Measurements from ENCODE around the gene PRDX3.
"Not testable (repeated sequence)": the region's sequence is repeated elsewhere in the genome, so short reads cannot be mapped to it uniquely, and the experiment has no call there.

The PRDX3 gene

DNA sequence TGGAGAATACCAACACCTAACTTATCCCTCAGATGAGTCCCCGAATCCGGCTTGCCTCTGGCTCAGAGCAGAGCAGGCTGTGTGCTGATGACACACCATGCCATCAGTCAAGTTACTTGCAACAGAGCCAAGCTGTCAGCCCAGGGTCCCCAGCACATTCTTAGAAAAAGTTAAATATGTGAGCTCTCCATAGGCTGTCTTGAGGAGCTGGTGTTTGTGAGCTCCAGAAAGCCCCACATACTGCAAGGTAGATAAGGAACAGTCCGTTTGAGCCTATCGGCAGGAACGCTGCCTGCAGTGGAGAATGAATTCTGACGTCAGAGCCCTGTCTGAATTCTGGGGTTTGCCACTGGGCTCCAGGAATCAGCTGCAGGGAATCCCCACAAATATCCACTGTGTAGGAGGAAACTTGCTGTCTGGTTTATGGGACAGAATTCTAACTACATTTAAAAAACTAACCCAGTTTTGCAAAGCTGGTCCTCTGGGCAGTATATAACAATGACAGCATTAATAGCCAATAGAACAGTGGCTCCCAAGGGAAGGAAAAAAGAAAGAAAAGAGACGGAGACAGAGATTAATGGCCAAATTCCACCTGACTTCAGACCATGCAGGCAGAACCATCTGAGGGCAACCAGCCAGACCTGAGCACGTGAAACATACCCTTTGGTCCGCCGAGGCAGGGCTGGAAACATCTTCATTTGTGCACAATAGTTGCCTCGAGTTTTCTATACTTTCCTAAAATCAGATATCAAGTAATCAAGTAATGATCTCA, 16.7 kb downstream of the PRDX3 start:
- no peak for DNase-seq

DNA sequence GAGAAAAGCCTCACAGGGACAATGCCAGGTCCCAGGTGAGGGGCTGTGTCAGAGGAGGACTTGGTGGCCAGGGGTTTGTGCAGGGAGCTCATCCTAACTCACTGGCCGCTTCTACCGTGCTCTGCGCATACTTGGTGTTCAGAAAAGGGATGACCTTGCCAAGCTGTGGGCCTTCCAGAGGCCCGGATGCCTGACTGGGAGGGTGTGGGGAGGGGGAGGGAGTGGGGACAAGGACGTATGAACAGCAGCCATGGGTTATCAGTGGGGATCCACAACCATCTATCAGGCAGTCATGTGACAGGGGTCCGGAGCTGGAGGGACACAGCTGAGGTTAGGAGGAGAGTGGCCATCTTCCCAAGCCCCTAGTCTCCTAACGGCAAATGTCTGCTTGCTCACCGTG, 19.3 kb downstream of the PRDX3 start:
- no peak for DNase-seq

DNA sequence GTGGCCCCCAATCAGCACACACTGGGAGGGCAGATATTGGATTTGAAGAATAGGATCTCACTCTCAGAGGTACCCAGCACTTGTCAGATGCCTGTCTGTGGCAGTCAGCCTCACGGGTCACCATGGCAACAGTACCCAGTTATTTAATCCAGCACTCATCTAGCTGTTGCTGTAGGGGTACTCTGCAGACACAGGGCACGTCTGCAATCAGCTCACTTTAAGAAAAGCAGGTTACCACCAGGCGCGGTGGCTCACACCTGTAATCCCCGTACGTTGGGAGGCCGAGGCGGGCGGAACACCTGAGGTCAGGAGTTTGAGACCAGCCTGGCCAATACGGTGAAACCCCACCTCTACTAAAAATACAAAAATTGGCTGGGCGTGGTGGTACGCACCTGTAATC, 25.0 kb downstream of the PRDX3 start:
- DNase-seq, result no peak

DNA sequence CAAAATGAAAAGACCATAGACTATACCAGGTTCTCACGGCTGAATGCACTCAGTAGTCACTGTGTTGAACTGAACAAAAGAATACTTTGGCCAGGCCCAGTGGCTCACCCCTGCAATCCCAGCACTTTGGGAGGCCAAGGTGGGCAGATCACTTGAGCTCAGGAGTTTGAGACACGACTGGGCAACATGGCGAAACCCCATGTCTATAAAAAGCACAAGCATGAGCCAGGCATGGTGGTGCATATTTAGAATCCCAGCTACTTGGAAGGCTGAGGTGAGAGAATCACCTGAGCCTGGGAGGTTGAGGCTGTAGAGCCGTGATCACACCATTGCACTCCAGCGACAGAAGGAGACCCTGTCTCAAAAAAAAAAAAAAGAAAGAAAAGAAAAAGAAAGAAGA, 25.6 kb downstream of the PRDX3 start:
- DNase-seq, result no peak

DNA sequence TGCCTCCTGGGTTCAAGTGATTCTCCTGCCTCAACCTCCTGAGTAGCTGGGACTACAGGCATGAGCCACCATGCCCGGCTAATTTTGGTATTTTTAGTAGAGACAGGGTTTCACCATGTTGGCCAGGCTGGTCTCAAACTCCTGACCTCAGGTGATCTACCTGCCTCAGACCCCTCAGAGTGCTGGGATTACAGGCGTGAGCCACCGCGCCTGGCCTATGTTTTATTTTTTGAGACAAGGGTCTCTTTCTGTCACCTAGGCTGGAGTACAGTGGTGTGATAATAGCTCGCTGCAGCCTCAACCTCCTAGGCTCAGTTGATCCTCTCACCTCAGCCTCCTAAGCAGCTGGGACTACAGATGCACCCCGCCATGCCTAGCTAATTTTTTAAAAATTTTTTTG, 27.0 kb downstream of the PRDX3 start:
- not testable (repeated sequence) for DNase-seq

DNA sequence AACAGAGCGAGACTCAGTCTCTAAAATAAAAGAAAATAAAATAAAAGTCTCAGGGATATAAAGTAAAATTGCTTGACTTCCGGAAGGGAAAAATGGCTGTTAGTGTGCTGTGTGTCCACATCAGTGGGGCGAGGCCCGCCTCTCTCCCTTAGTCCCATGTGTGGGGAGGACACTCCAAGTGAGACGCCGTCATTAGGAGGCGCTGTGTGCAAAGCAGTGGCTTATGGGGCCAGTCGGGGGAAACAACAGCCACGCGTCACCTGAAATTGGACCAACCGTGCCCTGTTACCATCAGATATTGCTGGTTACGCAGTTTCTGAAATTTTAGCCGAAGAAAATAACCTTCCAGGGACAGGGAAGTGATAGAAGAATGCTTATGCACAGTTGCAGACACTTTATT, 28.9 kb downstream of the PRDX3 start:
- DNase-seq, result no peak

DNA sequence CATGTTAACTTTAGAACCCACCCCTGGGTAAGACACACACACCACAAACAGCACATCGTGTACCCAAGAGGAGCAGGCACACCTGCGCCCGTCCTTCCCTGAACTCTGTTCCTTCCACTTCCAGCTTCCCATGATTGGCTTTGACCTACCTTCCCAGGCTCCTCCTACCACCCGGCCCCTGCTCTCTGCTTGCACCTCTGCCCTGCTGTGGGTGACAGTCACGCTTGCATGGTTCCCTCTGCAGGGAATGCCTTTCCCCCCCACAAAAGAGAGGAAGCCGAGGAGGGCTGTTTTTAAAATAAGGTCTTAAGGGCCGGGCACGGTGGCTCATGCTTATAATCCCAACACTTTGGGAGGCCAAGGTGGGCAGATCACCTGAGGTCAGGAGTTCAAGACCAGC, 29.5 kb downstream of the PRDX3 start:
- no peak for DNase-seq

DNA sequence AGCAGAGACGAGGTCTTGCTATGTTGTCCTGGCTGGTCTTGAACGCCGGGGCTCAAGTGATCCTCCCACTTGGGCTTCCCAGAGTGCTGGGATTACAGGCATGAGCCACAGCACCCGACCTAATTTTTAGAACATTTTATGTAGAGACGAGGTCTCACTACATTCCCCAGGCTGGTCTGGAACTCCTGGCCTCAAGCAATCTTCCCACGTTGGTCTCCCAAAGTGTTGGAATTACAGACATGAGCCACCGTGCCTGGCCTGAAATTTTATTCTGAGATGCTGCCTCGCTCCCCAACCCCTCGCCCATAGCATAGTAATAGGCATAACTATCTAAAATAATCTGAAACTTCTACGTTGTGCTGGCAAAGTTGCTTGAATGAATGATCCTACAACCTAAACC, 35.0 kb downstream of the PRDX3 start:
- DNase-seq, result no peak

DNA sequence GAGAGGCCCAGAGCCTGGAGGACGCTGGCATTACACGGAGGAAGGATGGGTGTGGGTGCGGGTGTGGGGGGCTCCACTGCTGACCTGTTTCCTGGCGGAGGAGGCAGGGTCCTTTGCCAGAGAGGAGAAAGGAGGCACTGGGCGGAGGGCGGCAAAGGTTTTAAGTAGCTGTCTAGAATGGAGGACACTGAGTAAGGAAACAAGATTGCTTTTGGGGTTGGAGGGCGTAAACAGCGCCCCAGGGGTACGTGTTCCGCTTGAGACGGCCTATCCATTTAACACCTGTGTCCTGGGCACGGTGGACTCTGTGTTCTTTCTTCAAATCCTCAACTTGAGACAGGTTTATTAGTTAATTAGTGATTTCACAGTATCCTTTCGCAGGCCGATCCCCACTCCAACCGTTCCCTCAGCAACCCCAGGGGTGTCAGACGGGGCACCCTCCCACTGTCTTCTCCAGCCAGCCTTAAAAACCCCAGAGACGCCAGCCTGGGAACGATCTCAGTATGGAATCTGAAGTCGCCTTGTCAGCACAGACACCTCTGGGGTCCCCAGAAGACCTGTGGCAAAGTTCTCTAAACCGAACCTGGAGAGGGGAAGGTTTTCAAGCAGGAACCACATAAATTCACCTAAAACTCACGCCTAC, 37.9 kb downstream of the PRDX3 start:
- no peak for DNase-seq

DNA sequence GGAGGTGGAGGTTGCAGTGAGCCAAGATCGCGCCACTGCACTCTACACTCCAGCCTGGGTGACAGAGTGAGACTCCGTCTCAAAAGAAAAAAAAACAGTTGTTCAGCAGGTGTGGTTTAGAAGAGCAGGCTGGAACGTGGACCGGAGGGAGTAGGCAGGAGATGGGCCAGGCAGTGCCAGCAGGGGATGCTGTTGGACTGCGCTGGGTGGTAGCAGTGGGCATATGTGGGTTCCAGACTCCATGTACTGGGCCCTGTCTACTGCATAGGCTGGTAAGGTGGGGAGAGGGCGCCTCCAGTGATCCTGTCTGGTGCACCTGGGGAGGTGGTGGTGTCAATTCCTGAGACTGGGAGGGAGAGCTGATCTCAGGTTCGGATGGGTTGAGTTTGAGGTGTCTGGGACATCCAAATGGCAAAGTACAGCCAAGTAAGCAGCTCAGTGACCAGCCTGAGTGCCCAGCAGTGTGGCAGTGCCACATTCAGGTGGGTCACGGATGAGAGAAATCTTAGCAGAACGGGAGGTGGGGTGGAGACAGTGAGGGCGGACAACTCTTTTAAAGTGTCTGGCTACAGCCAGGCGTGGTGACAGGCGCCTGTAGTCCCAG, 39.0 kb downstream of the PRDX3 start:
- DNase-seq, result no peak

DNA sequence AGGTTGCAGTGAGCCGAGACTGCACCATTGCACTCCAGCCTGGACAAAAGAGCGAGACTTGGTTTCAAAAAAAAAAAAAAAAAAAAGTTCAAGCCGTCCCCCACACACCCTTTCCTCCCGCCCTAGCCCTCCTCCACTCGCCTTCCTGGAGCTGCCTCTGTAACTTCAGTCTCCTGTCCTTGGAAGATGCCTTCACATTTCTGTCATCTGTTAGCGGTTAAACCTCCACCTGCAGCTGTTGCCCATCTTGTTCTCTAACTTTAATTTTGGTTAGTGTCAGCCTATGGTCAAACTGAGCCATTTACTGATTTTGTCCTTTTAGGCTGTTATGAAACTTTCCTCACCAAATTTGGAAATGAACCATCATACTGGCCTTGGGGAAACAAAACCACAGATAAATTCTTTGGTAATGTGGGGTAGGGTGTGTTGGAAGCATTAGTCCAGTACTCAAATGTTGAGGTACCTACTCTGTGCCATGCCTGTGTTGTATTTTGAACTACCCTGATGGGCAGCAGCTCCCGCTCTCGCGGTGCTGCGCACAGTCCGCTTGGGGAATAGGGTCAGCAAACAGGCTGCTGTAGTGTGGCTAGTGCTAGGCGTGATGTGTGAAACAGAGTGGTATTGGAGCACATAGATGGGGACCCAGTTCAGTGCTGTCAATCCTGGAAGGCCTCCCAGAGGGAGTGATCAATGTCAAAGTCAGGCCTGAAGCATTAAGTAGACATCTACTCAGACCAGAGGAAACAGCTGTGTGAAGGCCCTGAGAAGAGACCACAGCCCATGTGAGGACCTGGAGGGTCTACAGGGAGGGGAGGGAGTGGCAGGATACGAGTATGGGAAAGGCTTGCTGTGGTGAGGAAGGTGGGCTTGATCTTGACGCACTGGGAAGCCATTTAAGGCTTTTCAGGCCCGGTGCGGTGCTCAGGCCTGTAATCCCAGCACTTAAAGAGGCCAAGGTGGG, 40.0 kb downstream of the PRDX3 start:
- no peak for DNase-seq

DNA sequence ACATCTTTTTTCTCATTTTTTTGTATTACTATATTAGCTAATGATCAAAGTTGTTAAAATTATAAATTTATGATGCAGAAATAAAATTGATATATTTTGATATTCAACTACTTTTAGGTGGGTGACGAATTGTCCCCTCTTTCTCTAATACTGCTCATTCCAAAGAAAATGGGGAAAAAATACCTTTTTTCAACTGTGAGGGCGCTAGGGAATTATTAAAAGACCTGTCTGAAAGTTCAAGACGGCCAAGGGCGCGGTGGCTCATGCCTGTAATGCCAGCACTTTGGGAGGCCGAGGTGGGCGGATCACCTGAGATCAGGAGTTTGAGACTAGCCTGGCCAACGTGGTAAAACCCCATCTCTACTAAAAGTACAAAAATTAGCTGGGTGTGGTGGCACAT, 40.7 kb downstream of the PRDX3 start:
- DNase-seq, result not testable (repeated sequence)

DNA sequence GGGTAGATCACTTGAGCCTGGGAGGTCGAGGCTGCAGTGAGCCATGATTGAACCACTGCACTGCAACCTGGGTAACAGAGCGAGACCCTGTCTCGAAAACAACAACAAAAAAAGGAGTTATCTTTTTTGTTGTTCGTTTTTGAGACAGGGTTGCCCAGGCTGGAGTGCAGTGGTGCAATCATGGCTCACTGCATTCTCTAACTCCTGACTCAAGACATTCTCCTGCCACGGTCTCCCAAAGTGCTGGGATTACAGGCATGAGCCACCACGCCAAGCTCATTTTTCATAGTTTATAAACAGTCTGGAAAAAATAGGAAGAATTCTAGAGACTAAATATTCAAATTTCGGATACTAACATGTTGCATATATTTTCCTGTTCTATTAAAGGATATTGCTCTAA, 42.5 kb downstream of the PRDX3 start:
- no peak for DNase-seq

DNA sequence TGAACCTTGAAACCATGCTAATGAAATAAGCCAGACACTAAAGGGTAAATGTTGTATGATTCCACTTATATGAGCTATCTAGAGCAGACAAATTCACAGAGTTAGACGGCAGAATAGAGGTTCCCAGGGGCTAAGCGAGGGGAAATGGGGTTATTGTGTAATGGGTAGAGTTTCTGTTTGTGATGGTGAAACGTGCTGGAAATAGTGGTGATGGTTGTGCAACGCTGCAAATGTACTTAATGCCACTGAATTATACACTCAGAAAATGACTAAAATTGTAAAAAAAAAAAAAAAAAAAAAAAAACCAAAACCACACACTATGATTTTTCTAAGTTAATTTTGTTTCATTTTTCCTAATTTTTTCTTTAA, 43.1 kb downstream of the PRDX3 start:
- no peak for DNase-seq

DNA sequence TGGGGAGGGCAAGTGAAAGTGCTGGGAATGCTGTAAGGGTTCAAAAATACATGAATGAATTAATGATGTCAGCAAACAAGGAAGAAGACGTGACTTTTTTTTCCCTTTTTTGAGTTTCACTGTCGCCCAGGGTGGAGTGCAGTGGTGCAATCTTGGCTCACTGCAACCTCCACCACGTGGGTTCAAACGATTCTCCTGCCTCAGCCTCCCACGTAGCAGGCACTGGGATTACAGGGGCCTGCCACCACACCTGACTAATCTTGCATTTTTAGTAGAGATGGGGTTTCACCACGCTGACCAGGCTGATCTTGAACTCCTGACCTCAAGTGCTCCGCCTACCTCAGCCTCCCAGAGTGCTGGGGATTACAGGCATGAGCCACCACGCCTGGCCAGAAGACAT, 44.7 kb downstream of the PRDX3 start:
- no peak for DNase-seq

DNA sequence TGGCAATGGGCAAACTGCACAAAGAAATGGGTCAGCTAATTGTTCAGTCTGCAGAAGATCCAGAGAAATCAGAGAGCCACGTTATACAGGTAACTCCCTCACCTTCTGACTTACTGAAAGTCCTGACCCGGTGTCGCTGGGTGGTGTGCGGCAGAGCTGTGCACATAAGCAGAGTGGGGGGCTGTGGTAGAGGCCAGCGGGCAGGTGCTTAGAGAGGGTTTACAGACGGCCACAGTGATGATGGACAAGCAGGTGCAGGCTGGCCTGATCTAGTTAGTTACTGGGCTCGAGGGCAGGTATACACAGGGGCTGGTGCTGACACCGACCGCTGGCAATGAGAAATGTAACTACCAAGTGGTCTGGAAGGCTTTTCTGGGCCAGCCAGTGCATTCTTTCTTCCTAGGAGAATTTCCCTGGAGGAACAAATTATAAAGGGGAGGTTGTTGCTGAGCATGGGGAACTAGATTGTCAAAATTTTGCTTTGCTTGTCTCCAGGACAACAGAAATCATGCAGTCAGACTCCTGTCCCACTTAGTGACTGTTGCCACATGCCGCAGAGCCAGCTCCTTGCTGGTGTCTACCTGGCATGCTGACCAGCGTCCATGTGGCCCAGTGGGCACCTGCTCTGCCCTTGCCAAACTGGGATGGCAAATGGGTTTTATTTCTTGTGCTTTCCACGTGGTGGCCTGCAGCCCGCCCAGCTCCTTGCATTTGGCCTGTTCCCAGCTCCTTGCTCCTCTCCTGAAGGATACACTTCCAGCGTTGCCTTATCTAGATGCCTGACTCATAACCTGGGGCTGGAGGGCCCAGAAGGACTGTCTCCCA, 45.9 kb downstream of the PRDX3 start:
- DNase-seq, result no peak

DNA sequence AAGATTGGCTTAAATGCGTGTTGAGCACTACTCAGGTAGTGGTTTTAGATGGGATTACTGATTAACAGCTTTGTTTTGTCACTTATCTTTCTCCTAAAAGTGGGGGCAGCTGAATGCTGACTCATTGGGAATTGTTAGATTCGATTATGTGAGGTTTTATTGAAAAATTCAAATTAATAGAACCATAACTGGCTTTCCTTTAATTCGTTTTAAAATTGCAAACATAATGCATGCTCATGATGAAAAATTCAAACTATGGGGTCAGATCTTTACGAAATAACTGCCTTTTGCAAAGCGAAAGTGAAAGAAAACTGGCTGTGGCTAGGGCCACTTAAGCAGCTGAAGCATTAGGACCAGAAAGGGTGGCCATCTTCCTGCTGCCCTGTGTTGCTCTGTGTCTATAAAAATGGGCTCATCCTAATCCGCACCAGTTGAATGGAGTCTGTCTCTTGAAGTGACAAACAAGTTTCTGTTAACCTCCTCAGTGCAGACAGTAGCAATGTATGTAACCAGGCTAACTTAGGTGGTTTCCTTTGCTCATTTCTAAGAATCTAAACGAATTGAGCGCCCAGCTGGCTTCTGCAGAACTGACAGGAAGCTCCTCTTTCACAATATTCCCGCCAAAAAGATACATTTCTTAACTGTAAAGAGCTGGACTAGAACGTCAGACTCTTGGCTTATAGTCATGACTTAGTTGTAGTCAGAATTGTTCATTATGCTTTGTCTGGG, 46.9 kb downstream of the PRDX3 start:
- DNase-seq, result no peak

DNA sequence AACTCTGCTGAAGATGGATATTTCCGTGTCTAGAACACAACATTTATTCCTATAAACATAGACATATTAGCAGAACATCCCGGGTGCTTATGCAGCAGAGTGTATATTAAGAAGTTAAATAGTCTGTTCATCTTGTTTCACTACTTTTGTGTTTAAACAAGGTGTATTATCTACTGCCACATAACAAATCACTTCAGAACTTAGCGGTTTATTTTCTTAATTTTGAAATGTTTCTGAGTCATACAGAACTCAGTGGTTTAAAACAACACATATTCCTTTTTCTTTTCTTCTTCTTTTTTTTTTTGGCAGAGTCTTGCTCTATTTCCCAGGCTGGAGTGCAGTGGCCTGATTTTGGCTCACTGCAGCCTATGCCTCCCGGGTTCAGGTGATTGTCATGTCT, 48.9 kb downstream of the PRDX3 start:
- DNase-seq, result no peak

DNA sequence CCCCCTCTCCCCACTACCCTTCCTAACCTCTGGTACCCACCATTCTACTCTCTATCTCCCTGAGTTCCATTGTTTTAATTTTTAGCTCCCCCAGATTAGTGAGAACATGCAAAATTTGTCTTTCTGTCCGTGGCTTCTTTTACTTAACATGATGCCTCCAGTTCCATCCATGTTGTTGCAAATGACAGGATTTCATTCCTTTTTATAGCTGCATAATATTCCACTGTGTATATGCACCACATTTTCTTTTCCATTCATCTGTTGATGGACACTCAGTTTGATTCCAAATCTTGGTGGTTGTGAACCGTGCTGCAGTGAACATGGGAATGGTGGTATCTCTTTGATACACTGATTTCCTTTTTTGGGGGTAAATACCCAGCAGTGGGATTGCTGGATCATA, 52.7 kb downstream of the PRDX3 start:
- no peak for DNase-seq

DNA sequence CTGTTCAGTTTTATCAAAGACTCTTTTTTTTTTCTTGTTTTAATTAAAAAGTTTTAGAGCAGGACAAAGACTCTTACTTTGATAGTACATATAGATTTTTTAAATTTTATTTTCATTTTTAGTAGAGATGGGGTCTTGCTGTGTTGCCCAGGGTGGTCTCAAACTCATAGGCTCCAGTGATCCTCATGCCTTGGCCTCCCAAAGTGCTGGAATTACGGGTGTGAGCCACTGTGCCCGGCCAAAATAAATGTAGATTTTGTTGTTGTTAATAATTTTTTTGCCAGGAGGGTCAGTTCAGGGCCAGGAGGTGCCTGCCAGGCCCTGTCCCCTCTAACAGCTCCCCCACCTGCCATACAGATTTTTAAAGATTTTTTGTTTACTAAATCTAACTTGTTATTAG, 57.7 kb downstream of the PRDX3 start:
- DNase-seq, result no peak

DNA sequence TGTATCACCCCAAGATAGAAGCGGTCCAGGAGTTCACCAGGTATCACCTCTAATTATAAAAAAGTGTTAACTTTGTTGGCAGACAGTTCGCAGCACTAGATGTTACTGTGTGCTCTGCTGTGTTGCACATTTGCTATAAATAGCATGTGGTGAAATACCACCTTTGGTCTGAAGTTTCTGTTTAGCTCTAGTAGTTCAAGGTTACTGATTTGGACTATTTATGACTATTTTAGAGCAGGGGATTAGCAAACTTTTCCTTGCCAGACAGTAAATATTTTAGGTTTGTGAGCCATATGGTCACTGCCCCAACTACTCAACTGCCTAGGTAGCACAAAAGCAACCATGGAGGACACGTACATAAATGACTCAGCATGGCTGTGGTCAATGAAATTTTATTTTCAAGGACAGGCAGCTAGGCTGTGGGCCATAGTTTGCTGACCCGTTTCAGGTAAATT, 58.2 kb downstream of the PRDX3 start:
- DNase-seq, result no peak

DNA sequence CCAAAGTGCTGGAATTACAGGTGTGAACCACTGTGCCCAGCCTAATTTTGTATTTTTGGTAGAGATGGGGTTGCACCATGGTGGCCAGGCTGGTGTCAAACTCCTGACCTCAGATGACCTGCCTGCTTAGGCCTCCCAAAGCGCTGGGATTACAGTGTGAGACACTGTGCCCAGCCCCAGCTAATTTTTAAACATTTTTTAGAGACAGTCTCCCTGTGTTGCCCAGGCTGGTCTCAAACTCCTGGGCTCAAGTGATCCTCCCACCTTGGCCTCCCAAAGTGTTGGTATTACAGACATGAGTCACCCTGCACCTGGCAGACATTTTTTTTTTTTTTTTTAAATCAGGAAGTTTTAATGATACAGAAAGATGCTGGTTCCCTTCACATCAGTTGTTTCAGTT, 59.2 kb downstream of the PRDX3 start:
- DNase-seq, result no peak

Data from left hindlimb (tissue), 1 donor.